GM21526 (cell line): ENCODE results near the gene DCP2.
"Not testable (repeated sequence)": the region's sequence is repeated elsewhere in the genome, so short reads cannot be mapped to it uniquely, and the experiment has no call there.

Source experiments
- ATAC-seq: cut with Tn5 transposase; IDR thresholded peaks from one replicate; pipeline ENCODE4 v1.9.1; 2021; ENCODE audit warnings: moderate library complexity; ENCODE audit not compliant: unreplicated experiment, low FRiP score

DCP2 gene

GRCh38 chr5:112976432-112977309 lies at the start of gene DCP2:
TSS of gene DCP2 (plus strand) at chr5:112976798. CDS start at chr5:112976934, 136 bp downstream.
- ATAC-seq = peak; percentile 96

- ATAC-seq = peak; percentile 60
Observed at GRCh38 chr5:112929336-112930081, 47.1 kb upstream of the DCP2 start.

DNA sequence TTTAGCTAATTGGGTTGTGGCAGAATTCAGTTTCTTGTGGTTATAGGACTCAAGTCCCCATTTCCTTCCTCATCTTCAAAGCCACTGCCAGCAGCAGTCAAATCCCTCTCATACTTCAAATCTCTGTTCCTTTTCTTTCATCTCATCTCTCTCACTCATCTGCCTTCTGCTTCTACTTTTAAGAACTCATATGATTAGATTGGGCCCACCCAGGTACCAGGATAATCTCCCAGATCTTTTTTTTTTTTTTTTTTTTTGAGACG lies 46.6 kb upstream of the DCP2 start:
- peak; percentile 50 for ATAC-seq

GRCh38 chr5:112931473-112931872 lies 45.1 kb upstream of the DCP2 start:
- ATAC-seq = no peak

GRCh38 chr5:112933105-112933504 lies 43.5 kb upstream of the DCP2 start:
- ATAC-seq = no peak

GRCh38 chr5:112933651-112934365 lies 42.8 kb upstream of the DCP2 start:
- no peak for ATAC-seq

GRCh38 chr5:112934366-112934663 lies 42.3 kb upstream of the DCP2 start:
- no peak for ATAC-seq

DNA sequence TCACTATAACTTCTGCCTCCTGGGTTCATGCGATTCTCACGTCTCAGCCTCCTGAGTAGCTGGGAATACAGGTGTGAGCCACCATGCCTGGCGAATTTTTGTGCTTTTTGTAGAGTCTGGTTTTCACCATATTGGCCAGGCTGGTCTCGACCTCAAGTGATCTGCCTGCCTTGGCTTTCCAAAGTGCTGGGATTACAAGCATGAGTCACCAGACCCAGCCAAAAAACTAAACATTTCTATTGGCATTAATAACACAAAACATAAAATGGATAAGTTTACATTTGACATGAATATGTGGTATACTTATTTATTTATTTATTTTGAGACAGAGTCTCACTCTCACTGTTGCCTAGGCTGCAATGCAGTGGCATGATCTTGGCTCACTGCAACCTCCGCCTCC lies 40.9 kb upstream of the DCP2 start:
- ATAC-seq = no peak

DNA sequence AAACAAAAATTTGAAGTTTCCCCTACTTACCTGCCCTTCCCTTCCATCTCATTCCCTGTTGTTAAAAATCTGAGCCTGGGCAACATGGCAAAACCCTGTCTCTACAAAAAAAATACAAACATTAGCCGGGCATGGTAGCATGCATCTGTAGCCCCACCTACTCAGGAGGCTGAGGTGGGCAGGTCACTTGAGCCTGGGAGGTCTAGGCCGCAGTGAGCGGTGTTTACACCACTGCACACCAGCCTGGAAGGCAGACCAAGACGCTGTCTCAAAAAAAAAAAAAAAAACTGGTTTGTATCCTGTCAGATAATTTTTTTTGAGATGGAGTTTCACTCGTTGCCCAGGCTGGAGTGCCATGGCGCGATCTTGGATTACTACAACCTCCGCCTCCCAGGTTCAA lies 38.3 kb upstream of the DCP2 start:
- ATAC-seq = no peak

DNA sequence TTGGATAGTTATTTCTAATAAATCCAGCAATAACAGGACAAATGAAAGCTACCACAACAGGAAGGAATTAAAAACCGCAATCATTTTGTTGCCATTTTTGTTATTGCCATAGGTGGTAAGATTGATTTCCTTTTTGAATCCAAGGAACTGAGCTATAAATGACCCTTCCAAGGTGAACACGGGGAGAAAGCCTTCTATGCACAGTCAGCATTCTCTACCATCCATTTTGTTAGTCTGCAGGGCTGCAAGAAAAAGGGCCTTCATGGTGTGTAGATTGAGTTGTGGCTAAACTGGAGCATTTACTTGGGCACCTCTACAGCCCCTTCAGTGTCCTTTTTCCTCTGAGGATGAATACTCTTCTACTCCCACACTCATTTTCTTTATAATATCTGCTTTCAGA lies 35.9 kb upstream of the DCP2 start:
- no peak for ATAC-seq

GRCh38 chr5:112948458-112948857 lies 28.1 kb upstream of the DCP2 start:
- no peak for ATAC-seq

DNA sequence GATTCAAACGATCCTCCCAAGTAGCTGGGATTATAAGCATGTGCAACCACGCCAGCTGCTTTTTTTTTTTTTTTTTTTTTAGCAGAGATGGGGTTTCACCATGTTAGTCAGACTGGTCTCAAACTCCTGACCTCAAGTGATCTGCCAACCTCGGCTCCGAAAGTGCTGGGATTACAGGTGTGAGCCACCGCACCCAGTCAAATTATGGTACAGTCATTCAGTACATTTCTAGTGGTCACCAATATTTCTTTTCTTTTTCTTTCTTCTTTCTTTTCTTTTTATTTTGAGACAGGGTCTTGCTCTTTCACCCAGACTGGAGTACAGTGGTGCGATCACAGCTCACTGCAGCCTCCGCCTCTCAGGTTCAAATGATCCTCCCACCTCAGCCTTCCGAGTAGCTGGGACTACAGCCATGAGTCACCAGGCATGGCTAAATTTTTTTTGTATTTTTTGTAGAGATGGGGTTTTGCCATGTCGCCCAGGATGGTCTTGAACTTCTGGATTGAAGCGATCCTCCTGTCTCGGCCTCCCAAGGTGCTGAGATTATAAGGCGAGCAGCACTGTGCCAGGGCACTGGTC lies 25.4 kb upstream of the DCP2 start:
- peak; percentile 72 for ATAC-seq

DNA sequence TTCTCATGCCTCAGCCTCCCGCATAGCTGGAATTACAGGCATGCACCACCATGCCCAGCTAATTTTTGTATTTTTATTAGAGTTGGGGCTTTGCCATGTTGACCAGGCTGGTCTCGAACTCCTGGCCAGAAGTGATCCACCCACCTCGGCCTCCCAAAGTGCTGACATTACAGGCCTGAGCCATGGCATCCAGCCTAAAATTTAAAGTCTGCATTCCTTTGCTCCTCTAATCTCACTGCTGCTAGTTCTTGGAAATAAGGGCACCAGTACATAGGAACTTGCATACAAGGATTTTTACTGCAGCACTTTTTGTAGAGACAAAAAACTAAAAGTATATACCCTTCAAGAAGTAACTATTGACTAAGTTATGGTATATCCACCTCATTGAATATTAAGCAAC lies 20.0 kb upstream of the DCP2 start:
- ATAC-seq = no peak

DNA sequence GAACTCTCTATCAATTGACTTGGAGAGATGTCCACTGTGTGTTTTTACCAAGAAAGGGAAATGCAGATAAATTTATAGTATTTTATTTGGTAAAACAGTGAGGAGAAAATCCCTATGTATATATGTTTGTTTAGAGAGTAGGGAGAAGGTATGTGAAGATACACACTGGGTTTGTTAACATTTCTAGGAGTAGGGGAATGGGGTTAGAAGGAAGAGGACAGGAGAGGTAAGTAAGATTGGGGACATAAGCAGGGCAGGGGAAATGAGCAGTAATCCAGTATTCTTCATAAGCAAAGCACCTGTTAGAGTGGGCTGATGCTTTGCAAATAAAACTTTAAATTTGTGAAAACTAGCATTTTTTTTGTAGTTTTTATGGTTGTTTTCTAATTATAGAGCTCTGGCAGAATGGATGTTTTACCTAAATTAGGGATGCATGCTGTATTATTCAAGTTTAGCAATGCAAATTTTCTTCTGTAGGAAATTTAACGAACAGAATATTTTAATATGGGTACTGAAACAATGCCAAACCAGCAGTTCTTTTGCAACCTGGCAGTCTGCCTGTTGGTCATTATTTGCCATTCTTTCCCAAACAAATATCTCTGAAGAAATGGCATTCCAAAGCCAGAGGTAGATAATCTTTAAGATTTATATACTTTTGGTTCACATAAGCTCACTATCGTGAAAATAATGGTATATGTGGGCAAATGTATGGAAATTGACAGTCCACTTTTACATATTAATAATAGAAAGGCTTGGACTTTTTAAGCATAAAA lies 19.4 kb upstream of the DCP2 start:
- ATAC-seq = no peak

GRCh38 chr5:112958093-112959088 lies 18.2 kb upstream of the DCP2 start:
- ATAC-seq = peak; percentile 68

DNA sequence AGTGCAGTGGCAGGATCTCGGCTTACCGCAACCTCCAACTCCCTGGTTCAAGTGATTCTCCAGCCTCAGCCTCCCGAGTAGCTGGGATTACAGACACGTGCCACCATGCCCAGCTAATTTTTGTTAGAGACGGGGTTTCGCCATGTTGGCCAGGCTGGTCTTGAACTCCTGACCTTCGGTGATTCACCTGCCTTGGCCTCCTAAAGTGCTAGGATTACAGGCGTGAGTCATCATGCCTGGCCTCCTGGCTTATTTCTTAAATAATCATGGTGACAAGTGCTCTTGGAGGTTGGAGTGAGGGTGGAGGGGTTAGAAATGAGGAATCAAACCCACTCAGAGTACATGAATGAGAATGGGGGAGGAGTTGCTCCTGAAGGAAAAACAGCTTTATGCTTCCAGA lies 16.7 kb upstream of the DCP2 start:
- ATAC-seq = not testable (repeated sequence)

- ATAC-seq = no peak
Observed at GRCh38 chr5:112960315-112960714, 16.3 kb upstream of the DCP2 start.

DNA sequence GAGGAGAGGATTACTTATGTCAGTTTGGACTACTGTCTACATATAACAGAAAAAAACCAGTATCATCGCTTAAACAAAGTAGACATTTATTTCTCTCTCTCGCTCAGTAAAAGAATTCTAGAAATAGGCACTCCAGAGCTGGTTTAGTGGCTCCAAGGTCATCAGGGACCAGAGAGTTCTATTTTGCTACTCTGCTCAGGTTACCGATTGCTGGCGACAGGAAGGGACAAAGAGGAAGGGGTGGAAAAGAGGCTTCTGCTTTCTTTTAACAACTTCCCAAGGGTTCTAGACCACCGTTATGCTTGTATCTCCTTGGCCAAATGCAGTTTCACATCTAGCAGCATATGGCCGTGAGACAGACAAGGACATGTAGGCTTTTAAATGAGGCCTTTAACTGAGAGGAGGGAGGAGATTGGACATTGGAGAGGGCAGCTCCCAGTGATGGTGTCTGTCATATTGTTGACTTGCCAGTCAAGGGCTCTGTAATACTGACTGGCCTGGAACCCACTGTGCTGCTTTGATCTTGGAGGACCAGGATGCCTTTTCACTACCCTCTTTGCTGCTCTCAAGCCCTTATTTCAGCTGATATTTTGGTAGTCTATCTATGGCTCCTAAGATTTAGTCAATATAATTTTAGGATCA lies 15.6 kb upstream of the DCP2 start:
- ATAC-seq = no peak

- not testable (repeated sequence) for ATAC-seq
Observed at GRCh38 chr5:112963374-112963733, 13.2 kb upstream of the DCP2 start.
